RCC 7860 (cell line): Measurements from ENCODE around the gene LRRK2.
A peak's percentile ranks its signal among the peaks of the same experiment; 100 is the strongest.
"Not testable (repeated sequence)": the region's sequence is repeated elsewhere in the genome, so short reads cannot be mapped to it uniquely, and the experiment has no call there.

Experiments used
- DNase-seq: peaks from one replicate; pipeline ENCODE4 v3.0.0-alpha.2; 2015; ENCODE audit warnings: low spot score
- FAIRE-seq: peaks from 2 replicates; lab custom pipeline; 2012; peaks lifted over from hg19 to GRCh38; lab: Jason Lieb, UNC

The LRRK2 gene

GRCh38 chr12:40211186-40211585, 13.6 kb upstream of the LRRK2 start:
- DNase-seq: not testable (repeated sequence)
- FAIRE-seq: peak; percentile 45

GRCh38 chr12:40212566-40212965, 12.2 kb upstream of the LRRK2 start:
- DNase-seq (no peak), FAIRE-seq (no peak)

GRCh38 chr12:40215982-40216381, 8.8 kb upstream of the LRRK2 start:
- no peak for FAIRE-seq
- no peak for DNase-seq

- no peak for DNase-seq
- no peak for FAIRE-seq
These were observed 8.1 kb upstream of the LRRK2 start for GRCh38 chr12:40216516-40217288.

GRCh38 chr12:40219760-40220159, 5.0 kb upstream of the LRRK2 start:
- DNase-seq (no peak), FAIRE-seq (no peak)

- FAIRE-seq (no peak), DNase-seq (no peak)
These were observed 2.5 kb upstream of the LRRK2 start for GRCh38 chr12:40222247-40222646.

GRCh38 chr12:40223646-40224045, 1.2 kb upstream of the LRRK2 start:
- FAIRE-seq (no peak), DNase-seq (no peak)

GRCh38 chr12:40225337-40225983, 663 bp downstream of the LRRK2 start:
- no peak for FAIRE-seq

GRCh38 chr12:40225984-40226602, 1.3 kb downstream of the LRRK2 start:
- FAIRE-seq: no peak
- DNase-seq: peak; percentile 46

More at GRCh38 chr12:40225337-40225983, 663 bp downstream of the LRRK2 start:
- no peak for DNase-seq

GRCh38 chr12:40226705-40227104, 1.9 kb downstream of the LRRK2 start:
- peak; percentile 84 for FAIRE-seq
- DNase-seq: peak; percentile 74

- no peak for FAIRE-seq
- no peak for DNase-seq
These were observed 2.6 kb downstream of the LRRK2 start for GRCh38 chr12:40227447-40227846.

- no peak for FAIRE-seq
- no peak for DNase-seq
These were observed 3.9 kb downstream of the LRRK2 start for GRCh38 chr12:40228727-40229126.

- FAIRE-seq (no peak), DNase-seq (no peak)
These were observed 5.2 kb downstream of the LRRK2 start for GRCh38 chr12:40229690-40230651.

GRCh38 chr12:40232602-40233001, 7.8 kb downstream of the LRRK2 start:
- FAIRE-seq (peak; percentile 20), DNase-seq (no peak)

GRCh38 chr12:40233741-40234367, 9.1 kb downstream of the LRRK2 start:
- DNase-seq (no peak), FAIRE-seq (no peak)

- DNase-seq: no peak
- FAIRE-seq: no peak
These were observed 11.6 kb downstream of the LRRK2 start for GRCh38 chr12:40236357-40236850.

- FAIRE-seq (no peak), DNase-seq (no peak)
These were observed 13.6 kb downstream of the LRRK2 start for GRCh38 chr12:40238266-40238902.

- FAIRE-seq: no peak
These were observed 14.2 kb downstream of the LRRK2 start for GRCh38 chr12:40238979-40239378.

GRCh38 chr12:40240779-40241178, 16.0 kb downstream of the LRRK2 start:
- DNase-seq: no peak
- no peak for FAIRE-seq

More at GRCh38 chr12:40238979-40239378, 14.2 kb downstream of the LRRK2 start:
- DNase-seq: no peak

- no peak for DNase-seq
- FAIRE-seq: no peak
These were observed 16.9 kb downstream of the LRRK2 start for GRCh38 chr12:40241741-40242140.
